Measurements from ENCODE around the gene CNIH2.

Gene CNIH2

GRCh38 chr11:66267379-66268243 lies 10.4 kb upstream of the CNIH2 start:
- no peaks in the 10 kb centered on the region for H4K20me1 ChIP-seq (ENCODE audit: insufficient read depth)
- no peaks in the 10 kb centered on the region for H3K36me3 ChIP-seq (ENCODE audit: insufficient read depth)
- peak overlapping the region; percentile 69 for H3K4me2 ChIP-seq
- H3K4me1 ChIP-seq (ENCODE audit: low read depth, poor library complexity, severe bottlenecking), result peaks cover 21% of the 10 kb centered on the region
- peak overlapping the region; percentile 68 for H3K27ac ChIP-seq
- peak overlapping the region; percentile 41 for H3K9ac ChIP-seq
- H3K79me2 ChIP-seq (ENCODE audit: insufficient read depth, low read depth), result peaks cover 31% of the 10 kb centered on the region
- H2AFZ ChIP-seq (ENCODE audit: low read depth), result peak overlapping the region; percentile 58; the same call in 1 of the 2 replicates
- H3K27me3 ChIP-seq (ENCODE audit: insufficient read depth, low read depth), result no peaks in the 10 kb centered on the region
- no peak for TF ChIP-seq CTCF (conservative IDR thresholded peaks at IDR 0.05; ENCODE audit: low read depth, low read length)
- H3K4me3 ChIP-seq (IDR thresholded peaks at IDR 0.05; ENCODE audit: insufficient read depth, low read depth, low read length), result peak overlapping the region; percentile 1

- no peak for TF ChIP-seq CTCF (conservative IDR thresholded peaks at IDR 0.05; ENCODE audit: low read depth, low read length)
- Histone ChIP-seq H3K4me1 (ENCODE audit: low read depth, poor library complexity, severe bottlenecking) (peaks cover 21% of the 10 kb centered on the region), H3K79me2 (ENCODE audit: insufficient read depth, low read depth) (peaks cover 31% of the 10 kb centered on the region), H3K4me2 (peak within 1 kb of the TSS; percentile 69), H3K27ac (peak within 1 kb of the TSS; percentile 68), H3K4me3 (IDR thresholded peaks at IDR 0.05; ENCODE audit: insufficient read depth, low read depth, low read length) (peak within 1 kb of the TSS; percentile 18), H3K36me3 (ENCODE audit: insufficient read depth) (0 out of 2 replicates have a peak, but pooled peaks cover 1% of the 10 kb centered on the region), H3K9ac (peak within 1 kb of the TSS; percentile 51), H4K20me1 (ENCODE audit: insufficient read depth) (no peaks in the 10 kb centered on the region), H3K27me3 (ENCODE audit: insufficient read depth, low read depth) (no peaks in the 10 kb centered on the region), H2AFZ (ENCODE audit: low read depth) (peak within 1 kb of the TSS; percentile 58; the same call in 1 of the 2 replicates)
Observed at GRCh38 chr11:66268244-66268951, 9.6 kb upstream of the CNIH2 start, which contains the start of gene RAB1B. Gene RAB1B (plus strand): TSS chr11:66268639. CDS start chr11:66268680, 41 bp downstream.

- no peaks in the 10 kb centered on the region for H4K20me1 ChIP-seq (ENCODE audit: insufficient read depth)
- peak overlapping the region; percentile 17; the same call in 1 of the 2 replicates for H2AFZ ChIP-seq (ENCODE audit: low read depth)
- peaks cover 31% of the 10 kb centered on the region for H3K79me2 ChIP-seq (ENCODE audit: insufficient read depth, low read depth)
- H3K9ac ChIP-seq, result peak overlapping the region; percentile 51
- peak overlapping the region; percentile 36 for H3K4me2 ChIP-seq
- H3K27me3 ChIP-seq (ENCODE audit: insufficient read depth, low read depth), result no peaks in the 10 kb centered on the region
- peak; percentile 14 for TF ChIP-seq CTCF (conservative IDR thresholded peaks at IDR 0.05; ENCODE audit: low read depth, low read length)
- peak overlapping the region; percentile 18 for H3K4me3 ChIP-seq (IDR thresholded peaks at IDR 0.05; ENCODE audit: insufficient read depth, low read depth, low read length)
- H3K4me1 ChIP-seq (ENCODE audit: low read depth, poor library complexity, severe bottlenecking), result peaks cover 21% of the 10 kb centered on the region
- H3K36me3 ChIP-seq (ENCODE audit: insufficient read depth), result 0 out of 2 replicates have a peak, but pooled peaks cover 2% of the 10 kb centered on the region
- peak overlapping the region; percentile 40; the same call in 1 of the 2 replicates for H3K27ac ChIP-seq
Observed at GRCh38 chr11:66268952-66269905, 8.7 kb upstream of the CNIH2 start.

- Histone ChIP-seq H3K4me3 (IDR thresholded peaks at IDR 0.05; ENCODE audit: insufficient read depth, low read depth, low read length) (no peak overlapping the region), H4K20me1 (ENCODE audit: insufficient read depth) (no peaks in the 10 kb centered on the region)
- no peak for TF ChIP-seq CTCF (conservative IDR thresholded peaks at IDR 0.05; ENCODE audit: low read depth, low read length)
Observed at GRCh38 chr11:66271816-66272215, 6.2 kb upstream of the CNIH2 start.

More at GRCh38 chr11:66271816-66272215, 6.2 kb upstream of the CNIH2 start:
- no peak overlapping the region for H3K4me2 ChIP-seq
- peaks cover 31% of the 10 kb centered on the region for H3K79me2 ChIP-seq (ENCODE audit: insufficient read depth, low read depth)
- H3K9ac ChIP-seq, result no peak overlapping the region
- H3K27ac ChIP-seq, result no peak overlapping the region
- H3K36me3 ChIP-seq (ENCODE audit: insufficient read depth), result 0 out of 2 replicates have a peak, but pooled peaks cover 2% of the 10 kb centered on the region
- no peaks in the 10 kb centered on the region for H3K27me3 ChIP-seq (ENCODE audit: insufficient read depth, low read depth)
- no peak overlapping the region for H2AFZ ChIP-seq (ENCODE audit: low read depth)
- H3K4me1 ChIP-seq (ENCODE audit: low read depth, poor library complexity, severe bottlenecking), result peaks cover 21% of the 10 kb centered on the region

Measured in KMS-11 (cell line).